HG03139 (cell line): Measurements from ENCODE around the gene DPM3.
"Not testable (repeated sequence)": the region's sequence is repeated elsewhere in the genome, so short reads cannot be mapped to it uniquely, and the experiment has no call there.

Experiments used
- ATAC-seq: cut with Tn5 transposase; IDR thresholded peaks from one replicate; pipeline ENCODE4 v1.9.1; 2021; ENCODE audit not compliant: unreplicated experiment

Gene DPM3

DNA sequence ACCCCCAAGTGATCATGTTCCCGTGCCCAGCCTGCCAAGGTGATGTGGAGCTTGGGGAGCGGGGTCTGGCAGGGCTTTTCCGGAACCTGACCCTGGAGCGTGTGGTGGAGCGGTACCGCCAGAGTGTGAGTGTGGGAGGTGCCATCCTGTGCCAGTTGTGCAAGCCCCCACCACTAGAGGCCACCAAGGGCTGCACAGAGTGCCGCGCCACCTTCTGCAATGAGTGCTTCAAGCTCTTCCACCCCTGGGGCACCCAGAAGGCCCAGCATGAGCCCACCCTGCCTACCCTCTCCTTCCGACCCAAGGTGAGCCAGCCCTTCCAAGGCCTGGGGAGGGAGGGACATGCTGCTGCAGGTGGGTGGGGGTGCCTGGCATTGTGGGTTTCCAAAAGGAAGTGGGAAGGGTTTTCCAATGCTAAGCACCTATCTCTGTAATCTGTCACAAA, 35.6 kb upstream of the DPM3 start:
- no peak for ATAC-seq

- ATAC-seq: no peak
Observed at GRCh38 chr1:155175281-155175926, 35.1 kb upstream of the DPM3 start.

DNA sequence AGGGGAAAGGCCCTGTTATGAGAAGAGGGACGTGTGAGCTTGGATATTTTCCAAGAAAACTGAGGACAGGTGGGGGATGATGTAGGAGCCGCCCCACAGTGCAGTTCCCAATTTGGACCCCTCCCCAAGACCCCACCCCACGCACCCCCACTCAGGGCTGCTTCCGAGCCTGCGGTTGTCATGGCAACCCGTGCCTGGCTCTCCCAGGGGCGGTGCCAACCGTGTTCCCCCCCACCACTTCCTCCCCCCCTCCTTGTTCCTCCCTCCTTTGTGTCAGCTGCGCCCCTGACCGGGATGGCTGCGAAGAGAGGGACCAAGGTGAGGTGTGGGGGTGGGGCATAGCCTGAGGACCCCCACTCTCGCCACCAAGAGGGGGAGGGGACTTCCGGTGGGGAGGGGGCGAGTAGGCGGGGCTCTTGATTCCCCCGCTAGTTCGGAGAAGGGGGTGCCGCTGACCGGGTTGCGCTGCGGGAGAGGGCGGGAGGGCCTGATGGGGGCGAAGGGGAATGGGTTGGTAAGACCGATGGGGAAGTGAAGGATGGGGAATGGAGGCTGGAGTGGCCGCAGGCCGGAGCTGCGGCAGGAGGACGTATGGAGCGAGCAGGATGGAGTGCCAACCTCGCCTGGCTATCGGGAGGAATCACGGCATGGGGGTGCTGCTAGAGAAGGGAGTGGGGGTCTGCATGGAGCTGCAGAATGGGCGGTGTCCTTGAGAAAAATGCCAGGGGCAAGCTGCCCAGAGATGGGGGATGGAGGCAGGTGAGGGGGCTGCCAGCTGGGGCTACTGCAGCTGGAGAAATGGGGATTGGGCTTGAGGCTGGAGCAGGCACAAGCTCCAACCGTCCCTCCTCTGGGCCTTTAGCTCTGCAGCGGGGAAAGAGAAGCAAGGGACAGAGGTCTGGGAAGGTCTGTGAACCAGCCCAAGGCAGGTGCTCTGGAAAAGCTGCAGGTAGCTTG, 34.3 kb upstream of the DPM3 start:
- no peak for ATAC-seq

DNA sequence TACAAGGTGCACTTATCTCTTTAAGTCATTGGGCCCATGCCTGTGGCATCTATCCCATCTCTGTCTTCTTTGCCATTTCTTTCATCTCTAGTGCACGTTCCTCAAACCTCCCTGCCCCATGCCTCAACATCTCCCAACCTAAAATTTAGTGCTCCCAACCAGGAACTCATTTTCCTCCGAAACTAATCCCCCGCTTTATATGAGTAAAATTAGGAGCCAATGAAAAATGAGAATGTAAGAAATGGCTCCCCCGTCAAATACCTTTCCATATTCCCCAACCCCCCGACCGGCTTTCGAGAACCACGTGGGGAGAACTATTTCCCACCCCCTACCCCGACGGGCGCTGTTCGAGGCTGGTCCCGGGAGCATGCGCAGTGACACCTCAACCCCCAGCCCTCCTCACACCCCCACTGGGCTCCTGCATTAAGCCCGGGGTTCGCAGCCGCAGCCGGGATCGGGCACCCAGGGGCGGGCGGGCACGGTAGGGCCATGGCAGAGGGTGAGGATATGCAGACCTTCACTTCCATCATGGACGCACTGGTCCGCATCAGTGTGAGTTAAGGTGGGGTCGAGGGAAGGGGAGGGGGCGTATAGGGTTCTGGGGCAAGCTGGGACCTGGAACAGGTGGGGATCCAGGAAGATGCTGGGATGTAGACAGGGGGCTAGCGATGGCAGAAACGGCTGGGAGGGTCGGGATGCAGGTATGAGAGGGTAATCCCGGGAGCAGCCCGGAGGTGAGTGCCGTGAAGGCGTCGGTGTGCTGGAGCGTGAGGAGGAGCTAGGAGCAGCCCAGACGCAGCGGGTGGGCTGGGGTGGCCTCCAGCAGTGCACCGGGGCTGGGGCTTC, 33.4 kb upstream of the DPM3 start, which contains the start of gene TRIM46:
TSS of gene TRIM46 (plus strand) at position 372 of the 846 bp plus-strand sequence. CDS start at position 490, 118 bp downstream.
- ATAC-seq: no peak

DNA sequence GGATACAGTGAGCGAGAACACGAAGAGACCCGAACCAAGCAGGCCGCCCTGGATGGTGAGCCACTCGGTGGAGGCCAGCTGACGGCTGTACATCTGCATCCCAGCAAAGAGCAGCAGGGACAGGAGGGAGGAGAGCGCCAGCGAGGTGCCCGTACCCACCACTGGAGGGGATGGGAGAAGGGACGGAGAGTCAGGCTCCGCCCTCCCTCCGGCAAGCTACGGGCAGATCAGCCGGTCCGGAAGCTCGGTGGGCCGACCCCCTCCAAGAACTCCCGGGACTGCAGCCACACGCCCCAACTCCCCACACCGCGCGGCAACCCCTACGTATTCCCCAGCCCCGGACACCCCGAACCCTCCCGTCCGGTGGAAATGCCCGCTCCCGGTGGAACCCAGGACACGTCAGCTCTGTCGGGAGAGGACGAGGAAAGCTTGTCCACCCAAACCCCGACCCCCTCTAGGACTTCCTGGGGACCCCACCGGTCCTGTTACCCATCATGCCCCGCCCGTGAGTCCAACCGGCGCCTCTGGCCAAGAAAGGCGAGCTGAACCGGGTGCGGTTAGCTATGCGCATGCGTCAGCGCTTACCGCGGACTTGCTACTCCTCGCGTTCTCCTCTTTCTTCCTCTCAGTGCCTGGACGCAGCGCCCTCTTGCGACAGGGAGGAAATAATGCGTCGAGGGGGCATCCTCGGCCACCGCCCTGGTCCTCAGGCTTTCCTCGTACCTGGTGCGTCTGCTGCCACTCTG, 32.6 kb upstream of the DPM3 start, which contains the start of gene KRTCAP2:
TSS of gene KRTCAP2 (minus strand) at position 573 of the 746 bp plus-strand sequence. CDS start at position 493, 80 bp downstream.
- peak; percentile 60 for ATAC-seq

GRCh38 chr1:155171836-155172731, 31.8 kb upstream of the DPM3 start:
- no peak for ATAC-seq

GRCh38 chr1:155170806-155171205, 30.5 kb upstream of the DPM3 start:
- ATAC-seq: no peak

DNA sequence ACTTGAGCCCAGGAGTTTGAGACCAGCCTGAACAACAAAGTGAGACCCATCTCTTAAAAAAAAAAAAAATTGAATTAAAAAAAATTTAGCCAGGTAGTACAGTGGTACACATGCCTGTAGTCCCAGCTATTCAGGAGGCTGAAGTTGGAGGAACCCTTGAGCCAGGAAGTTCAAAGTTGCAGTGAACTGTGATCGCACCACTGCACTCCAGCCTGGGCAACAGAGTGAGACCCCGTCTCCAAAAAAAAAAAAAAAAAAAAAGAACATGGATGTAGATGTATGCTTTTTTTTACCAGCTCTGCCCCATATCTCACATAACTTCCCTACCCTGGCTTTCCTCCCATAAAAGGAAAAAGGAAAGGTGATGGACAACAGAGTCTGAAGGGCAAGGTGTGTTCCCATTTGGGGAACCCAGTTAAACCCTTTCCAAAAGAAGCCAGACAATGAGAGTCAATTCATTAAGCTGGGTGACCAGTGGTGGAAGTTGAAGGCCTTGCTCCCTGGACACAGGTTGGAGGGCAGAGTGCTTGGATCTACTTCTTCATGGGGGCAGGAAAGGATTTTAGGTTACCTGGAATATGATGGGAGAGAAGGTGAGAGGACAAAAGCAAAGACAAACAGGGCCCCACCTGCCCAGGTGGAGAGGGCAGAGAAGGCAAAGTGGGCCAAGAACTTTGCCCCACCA, 29.9 kb upstream of the DPM3 start:
- no peak for ATAC-seq

DNA sequence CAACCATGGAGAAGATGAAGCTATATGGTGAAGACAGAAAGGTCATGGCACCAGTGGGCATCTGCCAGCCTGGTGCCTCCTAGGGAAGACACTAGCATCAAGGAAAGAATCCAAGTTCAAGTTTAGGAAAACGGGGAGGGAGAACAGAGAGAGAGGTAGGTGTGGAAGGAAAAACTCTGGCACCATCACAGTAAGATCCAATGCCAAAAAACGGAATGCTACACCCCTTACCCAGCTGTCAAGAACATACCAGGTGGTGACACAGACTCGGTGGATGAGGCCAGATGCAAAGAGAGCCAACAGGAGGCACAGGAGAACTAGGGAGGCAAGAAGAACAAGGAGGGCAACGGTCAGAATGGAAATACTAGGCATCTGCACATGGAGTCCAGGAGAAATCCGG, 29.2 kb upstream of the DPM3 start:
- no peak for ATAC-seq

DNA sequence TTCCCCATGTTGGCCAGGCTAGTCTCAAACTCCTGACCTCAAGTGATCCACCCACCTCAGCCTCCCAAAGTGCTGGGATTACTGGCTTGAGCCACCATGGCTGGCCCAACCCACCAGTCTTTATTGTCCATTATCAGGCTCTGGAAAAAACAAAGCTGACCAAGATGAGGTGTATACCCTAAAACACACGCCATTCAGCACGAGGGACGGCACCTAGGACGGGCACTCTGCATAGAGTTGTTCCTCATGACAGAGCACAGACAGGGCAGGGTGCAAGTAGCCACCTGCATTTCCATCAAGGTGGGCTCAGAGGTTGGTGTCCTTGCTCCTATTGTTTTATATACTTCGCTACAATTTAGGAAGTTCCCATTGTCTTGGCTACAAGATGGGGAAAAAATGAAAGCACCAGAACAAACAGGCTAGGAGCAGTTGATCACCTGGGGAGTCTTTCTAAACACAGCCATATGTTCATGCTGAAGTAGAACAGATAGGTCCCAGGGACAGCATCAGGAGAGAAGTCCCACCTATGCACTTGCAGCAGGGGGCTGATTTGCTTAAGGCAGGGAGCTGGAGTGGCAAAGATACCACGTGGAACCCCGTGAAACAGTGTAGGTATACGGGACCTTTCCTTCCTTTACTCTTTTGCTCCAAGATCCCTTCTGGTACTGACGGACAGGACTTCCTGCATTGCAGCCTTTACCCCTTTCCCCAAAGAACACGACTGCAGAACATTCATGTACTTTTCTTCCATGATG, 28.3 kb upstream of the DPM3 start:
- no peak for ATAC-seq

DNA sequence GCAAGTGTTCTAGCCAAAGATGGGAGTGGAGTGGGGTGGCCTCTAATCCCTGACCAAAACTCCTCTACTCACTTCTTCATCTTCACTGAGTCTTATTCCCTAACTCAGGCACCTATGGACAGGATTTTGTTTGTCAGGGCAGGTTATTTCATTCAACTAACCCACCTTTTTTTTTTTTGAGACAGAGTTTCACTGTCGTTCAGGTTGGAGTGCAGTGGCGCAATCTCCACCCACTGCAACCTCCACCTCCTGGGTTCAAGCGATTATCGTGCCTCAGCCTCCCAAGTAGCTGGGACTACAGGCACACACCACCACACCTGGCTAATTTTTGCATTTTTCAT, 27.7 kb upstream of the DPM3 start:
- not testable (repeated sequence) for ATAC-seq

DNA sequence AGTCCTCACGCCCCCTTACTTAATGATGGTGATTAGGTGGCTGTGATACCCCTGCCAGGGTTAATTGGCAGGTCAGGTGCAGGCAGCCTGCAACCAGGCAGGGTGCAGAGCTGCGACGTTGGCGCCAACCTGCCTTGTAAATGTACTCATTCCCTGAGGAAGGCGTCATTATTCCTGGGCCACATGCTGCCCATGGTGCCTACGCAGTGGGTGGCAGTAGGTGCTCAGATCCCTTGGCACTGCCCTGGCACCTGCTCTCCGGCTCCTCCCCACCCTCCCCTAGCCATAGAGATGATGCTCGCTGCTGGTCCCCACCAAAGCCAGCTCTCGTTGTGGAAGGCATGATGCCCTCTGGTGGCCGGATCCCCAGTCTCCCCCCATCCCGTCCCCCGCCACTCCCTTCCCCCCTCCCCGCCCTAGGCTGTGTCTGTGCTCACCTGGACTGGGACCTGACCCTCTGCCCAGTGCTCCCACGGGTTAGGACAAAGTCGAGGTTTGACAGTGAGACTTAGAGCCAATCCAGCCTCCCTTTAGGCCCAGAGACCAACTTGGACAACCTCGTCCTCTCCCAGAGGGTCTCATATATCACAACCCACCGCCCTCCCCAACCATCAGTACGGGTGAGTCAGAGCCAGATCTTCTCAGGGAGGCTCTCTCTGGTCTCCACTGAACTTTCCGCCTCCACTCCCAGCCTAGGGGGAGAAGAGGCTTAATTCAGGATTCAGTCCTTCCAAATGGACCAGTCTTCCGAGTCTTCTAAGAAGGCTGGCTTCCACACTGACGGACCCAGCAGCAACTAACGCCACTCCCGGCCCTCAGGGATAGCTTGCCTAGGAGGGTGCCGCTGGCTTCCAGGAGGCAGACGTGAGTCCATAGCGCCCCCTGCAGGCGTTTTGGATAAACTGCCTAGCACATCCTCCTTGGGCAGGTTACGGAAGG, 27.1 kb upstream of the DPM3 start:
- peak; percentile 47 for ATAC-seq

DNA sequence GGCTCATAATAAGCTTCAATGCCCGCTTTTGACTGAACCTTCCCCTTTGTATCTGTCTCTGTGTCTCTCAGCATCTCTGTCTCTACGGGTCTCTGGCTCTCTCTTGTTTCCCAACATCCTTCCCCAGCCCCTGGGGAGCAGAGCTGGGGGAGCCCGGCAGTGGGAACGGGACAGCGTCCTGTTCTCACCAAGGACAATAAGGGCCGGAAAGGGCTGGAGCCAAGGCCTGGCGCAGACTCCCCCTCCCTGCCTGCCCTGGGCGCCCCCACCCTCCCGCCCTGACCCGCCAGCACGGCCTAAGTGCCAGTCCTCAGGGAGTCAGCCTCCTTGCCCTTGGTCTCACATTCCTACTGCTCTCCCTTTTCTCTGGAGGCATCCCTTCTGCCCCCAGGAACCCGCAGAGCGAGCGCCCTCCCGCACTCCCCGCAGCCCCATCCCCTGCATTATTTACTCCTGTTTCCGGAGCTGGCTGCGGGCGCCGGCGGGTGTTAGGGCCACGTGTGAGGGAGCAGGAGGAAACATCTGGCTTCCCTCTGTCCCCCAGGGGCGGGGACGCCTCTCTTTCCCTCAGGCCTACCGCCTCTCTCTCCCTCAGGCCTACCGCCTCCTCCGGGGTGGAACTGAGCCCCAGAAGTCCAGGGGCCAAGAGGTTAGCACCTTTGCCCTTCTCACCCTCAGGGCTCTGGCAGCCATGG, 26.3 kb upstream of the DPM3 start:
- no peak for ATAC-seq

DNA sequence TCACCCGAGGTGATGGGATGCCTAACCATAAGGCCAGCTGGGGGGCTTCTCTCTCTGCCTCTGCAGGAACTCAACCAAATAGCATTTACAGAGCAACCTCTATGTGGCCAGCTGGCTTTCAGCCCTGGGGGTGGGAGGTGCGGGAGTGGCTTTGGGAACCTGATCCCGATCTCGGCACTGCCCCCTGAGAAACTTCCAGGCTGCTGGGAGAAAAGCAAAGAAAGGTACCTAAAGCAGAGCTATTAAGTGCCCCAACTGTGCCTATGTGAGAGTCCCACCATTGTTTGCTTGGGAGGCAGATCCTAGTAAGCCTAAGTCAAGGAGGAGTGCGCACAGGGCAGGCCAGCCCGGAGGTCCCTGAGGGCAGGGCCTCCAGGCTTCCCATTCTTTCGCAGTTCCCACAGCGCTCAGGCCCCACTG, 25.7 kb upstream of the DPM3 start:
- no peak for ATAC-seq

DNA sequence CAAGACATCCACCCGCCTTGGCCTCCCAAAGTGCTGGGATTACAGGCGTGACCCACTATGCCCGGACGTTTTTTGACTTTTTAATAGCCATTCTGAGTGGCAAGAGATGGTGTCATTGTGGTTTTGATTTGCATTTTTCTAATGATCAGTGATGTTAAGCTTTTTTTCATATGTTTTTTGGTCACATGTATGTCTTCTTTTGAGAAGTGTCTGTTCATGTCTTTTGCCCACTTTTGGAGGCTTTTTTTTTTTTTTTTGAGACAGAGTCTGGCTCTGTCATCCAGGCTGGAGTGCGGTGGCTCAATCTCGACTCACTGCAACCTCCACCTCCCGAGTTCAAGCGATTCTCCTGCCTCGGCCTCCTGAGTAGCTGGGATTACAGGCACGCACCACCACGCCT, 24.3 kb upstream of the DPM3 start:
- ATAC-seq: not testable (repeated sequence)

DNA sequence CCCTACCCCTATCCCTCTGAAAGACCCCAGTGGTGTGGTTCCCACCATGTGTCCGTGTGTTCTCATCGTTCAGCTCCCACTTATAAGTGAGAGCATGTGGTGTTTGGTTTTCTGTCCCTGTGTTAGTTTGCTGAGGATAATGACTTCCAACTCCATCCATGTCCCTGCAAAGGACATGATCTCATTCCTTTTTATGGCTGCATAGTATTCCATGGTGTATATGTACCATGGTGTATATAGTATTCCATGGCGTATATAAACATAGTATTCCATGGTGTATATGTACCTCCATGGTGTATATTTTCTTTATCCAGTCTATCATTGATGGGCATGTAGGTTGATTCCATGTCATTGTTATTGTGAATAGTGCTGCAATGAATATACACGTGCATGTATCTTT, 23.5 kb upstream of the DPM3 start:
- not testable (repeated sequence) for ATAC-seq
